NCI-H345 (cell line): ENCODE data around the gene RNF130.
A peak's percentile ranks its signal among the peaks of the same experiment; 100 is the strongest.
"Not testable (repeated sequence)": the region's sequence is repeated elsewhere in the genome, so short reads cannot be mapped to it uniquely, and the experiment has no call there.

Source experiments
- DNase-seq: peaks from one replicate; lab custom pipeline; 2025; lab: John Stamatoyannopoulos, UW

The RNF130 gene

GRCh38 chr5:180018347-180019060, 53.1 kb downstream of the RNF130 start:
- DNase-seq: no peak

DNA sequence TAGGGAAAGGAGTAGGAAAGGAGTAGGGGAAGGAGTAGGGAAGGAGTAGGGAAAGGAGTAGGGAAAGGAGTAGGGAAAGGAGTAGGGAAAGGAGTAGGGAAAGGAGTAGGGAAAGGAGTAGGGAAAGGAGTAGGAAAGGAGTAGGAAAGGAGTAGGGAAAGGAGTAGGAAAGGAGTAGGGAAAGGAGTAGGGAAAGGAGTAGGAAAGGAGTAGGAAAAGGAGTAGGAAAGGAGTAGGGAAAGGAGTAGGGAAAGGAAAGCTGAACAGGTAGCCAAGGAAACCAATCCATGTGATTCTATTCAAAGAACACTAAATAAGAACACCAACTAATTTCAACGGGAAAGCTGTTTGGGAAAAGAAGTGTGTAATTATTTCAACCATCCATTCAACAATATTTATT, 56.0 kb downstream of the RNF130 start:
- DNase-seq: not testable (repeated sequence)

GRCh38 chr5:180013678-180014077, 57.9 kb downstream of the RNF130 start:
- DNase-seq: no peak

DNA sequence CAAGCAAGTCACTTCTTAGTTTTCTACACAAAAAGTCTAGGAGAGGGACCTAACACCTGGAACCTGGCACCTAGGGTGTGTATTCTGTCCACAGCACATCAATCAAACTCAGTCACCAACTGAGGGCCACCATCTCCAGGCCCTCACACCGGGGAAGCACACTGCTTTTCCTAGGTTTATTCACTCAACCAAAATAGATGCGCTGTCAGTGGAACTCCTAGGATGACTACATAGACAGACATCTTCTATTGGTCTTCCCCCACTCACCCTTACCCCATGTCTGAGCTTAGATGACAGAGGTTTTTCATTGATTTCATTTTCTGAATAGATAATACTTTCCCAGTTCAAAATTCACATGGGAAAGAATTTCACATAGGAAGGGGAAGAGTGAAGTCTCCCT, 59.2 kb downstream of the RNF130 start:
- DNase-seq: no peak

DNA sequence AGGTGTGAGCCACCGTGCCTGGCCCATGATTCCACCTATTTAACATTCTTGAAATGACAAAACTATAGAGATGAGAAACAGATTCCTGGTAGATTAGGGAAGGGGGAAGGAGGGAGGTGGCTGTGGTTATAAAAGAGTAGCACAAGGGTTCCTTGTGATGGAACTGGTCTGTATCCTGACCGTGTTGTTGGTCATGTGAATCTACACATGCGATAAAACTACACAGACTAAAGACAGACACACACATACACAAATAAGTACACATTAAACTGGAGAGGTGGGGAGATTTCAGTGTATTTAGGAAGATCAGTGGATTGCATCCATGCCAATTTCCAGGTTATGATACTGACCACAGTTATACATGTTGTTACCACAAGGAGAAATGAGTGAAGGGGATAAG, 60.9 kb downstream of the RNF130 start:
- DNase-seq: no peak

- DNase-seq: no peak
Observed at GRCh38 chr5:180009581-180009980, 62.0 kb downstream of the RNF130 start.

GRCh38 chr5:180008433-180008832, 63.1 kb downstream of the RNF130 start:
- DNase-seq: no peak

DNA sequence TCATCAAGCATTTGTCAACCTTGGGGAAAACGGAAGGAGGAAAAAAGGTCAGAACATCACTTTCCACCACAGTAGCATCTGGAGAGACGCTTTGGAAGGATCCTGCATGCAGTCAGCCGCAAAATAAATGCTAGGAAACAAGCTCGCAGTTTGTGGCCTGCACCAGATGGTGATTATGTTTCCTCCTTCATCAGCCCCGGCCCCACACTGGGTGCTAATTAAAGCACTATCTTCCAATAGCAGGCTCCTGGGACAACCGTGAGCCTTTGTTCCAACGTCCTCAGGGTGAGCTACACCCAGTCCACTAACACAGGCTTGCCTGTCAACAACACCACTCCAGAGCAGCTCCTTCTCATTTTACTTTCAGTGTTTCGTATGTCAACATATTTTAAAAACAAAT, 64.0 kb downstream of the RNF130 start:
- DNase-seq: no peak

DNA sequence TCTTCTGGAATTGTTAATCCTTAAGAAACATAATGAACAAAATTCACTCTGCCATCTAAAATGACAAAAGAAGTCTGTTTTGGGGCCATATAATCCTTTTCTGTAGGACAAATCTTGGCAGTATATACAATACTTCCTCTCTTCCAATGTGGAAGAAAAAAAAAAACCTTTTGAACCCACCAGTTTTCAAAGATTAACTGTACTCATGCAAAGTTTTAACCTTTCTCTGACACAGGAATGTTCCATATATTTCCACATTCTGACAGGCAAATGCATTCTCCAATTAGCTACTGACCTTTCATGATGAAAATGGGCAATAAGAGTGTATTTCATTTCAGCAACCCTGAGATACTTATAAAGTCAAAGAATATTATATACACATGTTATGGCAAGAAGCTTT, 65.4 kb downstream of the RNF130 start:
- DNase-seq: no peak

DNA sequence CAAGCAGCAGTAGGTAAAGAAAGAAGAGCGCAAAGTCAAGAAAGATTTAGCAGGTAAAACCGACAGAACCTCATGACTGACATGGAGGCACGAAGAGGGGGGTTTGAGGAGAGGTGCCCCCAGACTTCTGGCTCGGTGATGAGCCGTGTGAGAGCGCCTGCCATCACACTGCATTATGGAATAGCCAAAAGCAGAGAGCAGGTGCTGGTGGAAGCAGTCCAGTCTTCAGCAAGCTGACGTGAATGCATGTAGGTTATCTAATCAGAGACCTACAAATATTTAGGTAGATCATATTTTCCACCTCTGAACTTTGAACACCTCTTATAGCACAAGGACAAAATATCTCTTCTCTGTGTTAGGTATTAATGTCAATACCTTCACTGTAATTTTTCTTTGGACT, 68.4 kb downstream of the RNF130 start:
- DNase-seq: no peak

- no peak for DNase-seq
Observed at GRCh38 chr5:180001742-180002141, 69.8 kb downstream of the RNF130 start.

DNA sequence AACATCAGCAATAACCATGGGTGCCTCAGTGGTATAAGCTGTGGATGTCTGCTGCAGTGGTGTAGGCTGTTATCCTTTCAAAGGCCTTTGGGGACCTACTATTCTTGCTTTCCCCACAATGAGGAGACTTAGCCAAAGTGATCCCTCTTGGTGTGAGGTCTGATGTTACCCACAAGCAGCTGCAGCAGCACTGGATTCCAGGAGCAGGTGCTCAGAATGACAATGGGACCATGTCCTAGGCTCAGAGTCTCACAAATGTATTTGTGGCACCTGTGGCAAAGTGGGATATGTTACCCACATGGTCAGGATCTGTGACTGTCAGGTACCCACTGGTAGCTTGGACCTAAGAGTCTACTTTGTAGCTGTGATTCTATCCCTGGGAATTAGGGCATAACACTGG, 70.4 kb downstream of the RNF130 start:
- DNase-seq: no peak

- DNase-seq: no peak
Observed at GRCh38 chr5:179998485-179998884, 73.1 kb downstream of the RNF130 start.

DNA sequence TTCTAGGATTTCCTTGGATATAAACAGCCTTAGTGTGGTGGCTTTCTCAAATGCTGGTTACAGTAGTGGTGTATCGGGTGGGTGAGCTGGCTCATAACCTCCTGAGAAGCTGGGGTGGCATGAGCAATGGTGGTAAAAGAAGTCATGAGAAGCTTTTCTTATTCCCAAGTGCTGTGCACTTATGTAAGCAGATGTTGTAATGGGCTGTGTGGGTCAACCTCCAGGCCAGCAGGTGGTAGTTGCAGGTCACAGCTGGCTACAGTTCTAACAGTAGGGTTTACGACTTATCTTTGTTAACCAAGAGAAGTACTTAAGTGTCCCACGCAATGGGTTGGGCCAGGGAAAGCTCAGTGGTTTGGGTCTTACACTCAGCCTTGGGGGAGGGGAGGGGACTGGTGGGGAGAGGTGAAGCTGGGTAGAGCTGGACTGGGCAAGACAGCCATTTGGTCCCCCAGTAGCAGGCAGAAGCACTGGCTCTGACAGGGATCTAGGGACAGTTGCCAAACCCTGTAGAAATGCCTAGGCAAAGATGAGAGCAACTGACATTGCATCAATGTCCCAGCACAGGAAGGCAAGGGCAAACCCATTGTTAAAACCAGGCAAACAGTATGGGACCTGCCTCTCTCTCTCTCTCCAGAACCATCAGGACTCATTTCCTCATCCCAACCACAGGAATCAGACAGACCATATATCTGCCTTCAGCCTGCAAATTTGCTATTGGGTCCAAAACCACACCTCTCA, 76.8 kb downstream of the RNF130 start:
- DNase-seq: no peak

DNA sequence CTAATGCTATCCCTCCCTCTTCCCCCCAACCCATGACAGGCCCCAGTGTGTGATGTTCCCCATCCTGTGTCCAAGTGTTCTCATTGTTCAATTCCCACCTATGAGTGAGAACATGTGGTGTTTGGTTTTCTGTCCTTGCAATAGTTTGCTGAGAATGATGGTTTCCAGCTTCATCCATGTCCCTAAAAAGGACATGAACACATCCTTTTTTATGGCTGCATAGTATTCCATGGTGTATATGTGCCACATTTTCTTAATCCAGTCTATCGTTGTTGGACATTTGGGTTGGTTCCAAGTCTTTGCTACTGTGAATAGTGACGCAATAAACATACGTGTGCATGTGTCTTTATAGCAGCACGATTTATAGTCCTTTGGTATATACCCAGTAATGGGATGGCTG, 78.7 kb downstream of the RNF130 start:
- not testable (repeated sequence) for DNase-seq

DNA sequence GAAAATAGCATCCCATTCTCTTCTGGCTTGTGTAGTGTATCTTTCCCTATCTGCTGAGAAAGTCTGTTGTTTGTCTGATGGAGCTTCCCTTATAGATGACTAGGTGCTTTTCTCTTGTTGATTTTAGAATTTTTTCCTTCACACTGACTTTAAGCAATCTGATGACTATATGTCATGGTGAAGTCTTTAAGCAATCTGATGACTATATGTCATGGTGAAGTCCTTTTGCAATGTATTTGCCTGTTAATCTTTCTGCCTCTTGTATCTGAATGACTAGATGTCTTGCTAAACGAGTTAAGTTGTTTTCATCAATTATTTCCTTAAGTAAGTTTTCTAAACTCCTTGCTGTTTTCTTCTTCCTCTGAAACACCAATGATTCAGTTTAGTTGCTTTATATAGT, 80.5 kb downstream of the RNF130 start:
- no peak for DNase-seq

DNA sequence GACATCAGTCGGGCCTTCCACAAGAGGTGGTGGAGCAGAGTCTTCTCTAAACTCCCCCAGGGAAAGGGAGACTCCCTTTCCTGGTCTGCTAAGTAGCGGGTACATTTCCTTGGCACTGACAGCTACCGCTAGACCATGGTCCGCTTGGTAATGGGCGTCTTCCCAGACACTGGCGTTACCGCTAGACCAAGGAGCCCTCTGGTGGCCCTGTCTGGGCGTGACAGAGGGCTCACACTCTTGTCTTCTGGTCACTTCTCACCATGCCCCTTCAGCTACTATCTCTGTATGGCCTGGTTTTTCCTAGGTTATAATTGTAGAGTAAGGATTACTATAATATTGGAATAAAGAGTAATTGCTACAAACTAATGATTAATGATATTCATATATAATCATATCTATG, 81.0 kb downstream of the RNF130 start:
- not testable (repeated sequence) for DNase-seq

GRCh38 chr5:179986328-179986727, 85.2 kb downstream of the RNF130 start:
- no peak for DNase-seq

DNA sequence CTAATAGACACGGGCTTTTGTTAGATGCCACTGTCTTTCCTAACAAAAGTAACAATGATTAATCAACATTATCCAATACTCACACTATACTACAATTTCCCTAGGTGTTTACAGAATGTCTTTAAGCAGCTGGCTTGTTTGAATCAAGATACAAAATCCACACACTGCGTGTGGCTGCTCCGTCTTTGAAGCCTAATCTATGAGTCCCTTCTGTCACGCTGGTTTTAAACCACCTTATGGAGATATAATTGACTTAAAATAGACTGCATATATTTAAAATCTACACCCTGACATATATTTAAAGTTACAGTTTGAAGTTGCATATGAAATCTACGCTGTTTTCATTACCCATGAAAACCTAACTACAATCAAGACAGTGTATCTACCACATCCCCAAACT, 89.9 kb downstream of the RNF130 start:
- no peak for DNase-seq

DNA sequence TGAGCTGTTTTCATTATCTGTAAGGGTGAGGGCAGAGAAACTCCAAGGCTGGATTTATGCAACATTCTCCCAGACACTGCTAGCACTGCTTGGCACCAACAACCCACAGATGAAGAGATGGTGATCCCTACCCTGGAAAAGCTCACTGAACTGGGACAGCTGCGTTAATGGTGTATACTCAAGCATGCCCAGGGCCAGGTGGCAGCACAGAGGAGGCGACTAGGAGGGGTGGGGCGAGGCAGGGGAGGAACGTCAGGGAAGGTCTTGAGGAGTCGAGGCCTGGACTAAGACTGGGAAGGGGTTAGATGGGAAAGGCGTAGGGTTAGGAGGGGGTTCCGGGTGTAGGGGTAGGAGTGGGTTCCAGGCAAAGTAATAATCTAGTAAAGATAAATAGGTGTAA, 90.8 kb downstream of the RNF130 start:
- no peak for DNase-seq

GRCh38 chr5:179978792-179979191, 92.8 kb downstream of the RNF130 start:
- no peak for DNase-seq

GRCh38 chr5:179975713-179976134, 95.8 kb downstream of the RNF130 start:
- no peak for DNase-seq

GRCh38 chr5:179974946-179975712, 96.4 kb downstream of the RNF130 start:
- peak; percentile 56 for DNase-seq
